Transverse colon (tissue), 3 donors: ENCODE data around the gene CCDC167.

Source experiments
- CTCF ChIP-seq, 5 experiments: fragments of 200-600 bp in 3 of 5; fragments of 450-650 bp in 2 of 5; sonication (generic) in 3 of 5; IDR thresholded peaks; 1 replicate in 2 of 5; 2 replicates in 3 of 5; pipeline ENCODE4 v1.5.1; 2016 to 2017; ENCODE audit warnings: antibody characterized with exemption in 5 of 5, inconsistent platforms in 3 of 5, mild to moderate bottlenecking in 2 of 5, moderate library complexity in 1 of 5
- POLR2A ChIP-seq: fragments of 450-650 bp; IDR thresholded peaks from one replicate; pipeline ENCODE4 v1.6.1; 2016; ENCODE audit warnings: antibody characterized with exemption, mild to moderate bottlenecking, moderate library complexity

DNA sequence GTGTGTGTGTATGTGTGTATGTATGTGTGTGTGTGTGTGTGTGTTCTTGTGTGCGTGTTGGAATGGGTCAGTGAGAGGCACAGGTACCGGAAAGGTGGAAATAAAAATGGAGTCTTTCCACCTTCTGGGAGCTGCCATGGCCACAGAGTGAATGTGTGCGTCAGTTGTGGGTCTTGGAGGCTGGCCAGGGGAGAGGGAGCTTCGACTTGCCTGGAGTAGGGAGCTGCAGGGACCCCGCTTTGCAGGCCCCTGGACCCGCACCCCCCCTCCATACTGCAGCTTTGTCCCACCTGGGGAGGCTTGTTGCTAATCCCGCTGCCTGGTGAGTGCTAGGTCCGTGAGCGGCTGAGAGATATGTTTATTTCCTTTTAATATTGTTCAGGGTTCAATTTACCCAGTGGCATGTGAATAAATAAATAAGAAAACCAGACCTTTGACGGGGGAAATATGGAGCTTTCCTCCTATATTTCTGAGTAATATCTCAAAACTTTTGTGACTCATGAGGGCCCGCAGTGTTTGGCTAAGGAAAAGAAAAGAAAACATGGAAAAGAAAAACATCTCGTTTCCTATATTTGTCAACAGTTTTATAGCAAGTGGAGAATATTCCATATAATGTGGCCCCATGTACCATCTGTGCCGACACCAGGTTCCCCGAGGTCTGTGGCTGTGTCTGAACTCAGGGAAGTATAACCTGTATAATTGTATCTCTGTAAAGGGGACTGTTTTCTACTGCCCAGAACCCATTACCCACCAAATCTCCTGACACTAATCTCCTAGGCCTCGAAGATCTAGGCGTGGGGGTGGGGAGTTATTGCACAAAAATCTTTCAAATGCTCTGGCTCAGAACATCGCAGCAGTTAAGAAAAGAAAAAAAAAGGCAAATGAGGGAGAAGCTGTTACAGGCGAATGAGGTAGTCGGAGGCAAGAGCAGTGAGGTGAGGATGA is 24.6 kb upstream of the CCDC167 start:
- TF ChIP-seq CTCF (IDR thresholded peaks at IDR 0.05) (no peak), POLR2A (no peak)
